ENCODE results near the gene GRAMD1B. TPM values are rescaled to one million over a fixed set of nuclear protein-coding genes. Genes with fewer than 3 reads are reported as not detected.

Gene GRAMD1B
- total RNA-seq, 4 donors from 2014 or later: 0.30 to 1.5 (median 0.68) TPM

- no peak for DNase-seq (ENCODE audit: low spot score in 2 of 2)
- H3K4me3 ChIP-seq (ENCODE audit: low read depth, poor library complexity, severe bottlenecking): no peak overlapping the region
- TF ChIP-seq, protein P1, sequence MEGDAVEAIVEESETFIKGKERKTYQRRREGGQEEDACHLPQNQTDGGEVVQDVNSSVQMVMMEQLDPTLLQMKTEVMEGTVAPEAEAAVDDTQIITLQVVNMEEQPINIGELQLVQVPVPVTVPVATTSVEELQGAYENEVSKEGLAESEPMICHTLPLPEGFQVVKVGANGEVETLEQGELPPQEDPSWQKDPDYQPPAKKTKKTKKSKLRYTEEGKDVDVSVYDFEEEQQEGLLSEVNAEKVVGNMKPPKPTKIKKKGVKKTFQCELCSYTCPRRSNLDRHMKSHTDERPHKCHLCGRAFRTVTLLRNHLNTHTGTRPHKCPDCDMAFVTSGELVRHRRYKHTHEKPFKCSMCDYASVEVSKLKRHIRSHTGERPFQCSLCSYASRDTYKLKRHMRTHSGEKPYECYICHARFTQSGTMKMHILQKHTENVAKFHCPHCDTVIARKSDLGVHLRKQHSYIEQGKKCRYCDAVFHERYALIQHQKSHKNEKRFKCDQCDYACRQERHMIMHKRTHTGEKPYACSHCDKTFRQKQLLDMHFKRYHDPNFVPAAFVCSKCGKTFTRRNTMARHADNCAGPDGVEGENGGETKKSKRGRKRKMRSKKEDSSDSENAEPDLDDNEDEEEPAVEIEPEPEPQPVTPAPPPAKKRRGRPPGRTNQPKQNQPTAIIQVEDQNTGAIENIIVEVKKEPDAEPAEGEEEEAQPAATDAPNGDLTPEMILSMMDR (IDR thresholded peaks at IDR 0.05): no peak
- TF ChIP-seq POLR2A (IDR thresholded peaks at IDR 0.05): no peak
- intact Hi-C loops (cut with DNase I; ENCODE audit: low total_unique reads): loop anchor here (10.0 kb wide), 1 partner anchor 182 kb away; no protein-coding TSS in a partner anchor
- 73 to 79% methylated on average over 8 of the region's 8 CpGs for WGBS, 2 donors
These were observed 57.2 kb downstream of the GRAMD1B start for GRCh38 chr11:123487157-123487744.

- intact Hi-C loops (cut with DNase I; ENCODE audit: low total_unique reads): no loop called here
- no peak for DNase-seq (ENCODE audit: low spot score in 2 of 2)
- no peak for TF ChIP-seq POLR2A (IDR thresholded peaks at IDR 0.05)
- TF ChIP-seq, protein P1 (IDR thresholded peaks at IDR 0.05): no peak
- H3K4me3 ChIP-seq (ENCODE audit: low read depth, poor library complexity, severe bottlenecking): no peak overlapping the region
- WGBS, 2 donors: 92 to 96% methylated on average over 2 of the region's 2 CpGs
These were observed 60.5 kb downstream of the GRAMD1B start for GRCh38 chr11:123490527-123490926.

- DNase-seq (ENCODE audit: low spot score in 2 of 2): no peak
- 60 to 73% methylated on average over 3 of the region's 3 CpGs for WGBS, 2 donors
- no peak for TF ChIP-seq POLR2A (IDR thresholded peaks at IDR 0.05)
- TF ChIP-seq, protein P1 (IDR thresholded peaks at IDR 0.05): no peak
- H3K4me3 ChIP-seq (ENCODE audit: low read depth, poor library complexity, severe bottlenecking): no peak overlapping the region
- intact Hi-C loops (cut with DNase I; ENCODE audit: low total_unique reads): no loop called here
These were observed 61.2 kb downstream of the GRAMD1B start for GRCh38 chr11:123491241-123491640.

DNA sequence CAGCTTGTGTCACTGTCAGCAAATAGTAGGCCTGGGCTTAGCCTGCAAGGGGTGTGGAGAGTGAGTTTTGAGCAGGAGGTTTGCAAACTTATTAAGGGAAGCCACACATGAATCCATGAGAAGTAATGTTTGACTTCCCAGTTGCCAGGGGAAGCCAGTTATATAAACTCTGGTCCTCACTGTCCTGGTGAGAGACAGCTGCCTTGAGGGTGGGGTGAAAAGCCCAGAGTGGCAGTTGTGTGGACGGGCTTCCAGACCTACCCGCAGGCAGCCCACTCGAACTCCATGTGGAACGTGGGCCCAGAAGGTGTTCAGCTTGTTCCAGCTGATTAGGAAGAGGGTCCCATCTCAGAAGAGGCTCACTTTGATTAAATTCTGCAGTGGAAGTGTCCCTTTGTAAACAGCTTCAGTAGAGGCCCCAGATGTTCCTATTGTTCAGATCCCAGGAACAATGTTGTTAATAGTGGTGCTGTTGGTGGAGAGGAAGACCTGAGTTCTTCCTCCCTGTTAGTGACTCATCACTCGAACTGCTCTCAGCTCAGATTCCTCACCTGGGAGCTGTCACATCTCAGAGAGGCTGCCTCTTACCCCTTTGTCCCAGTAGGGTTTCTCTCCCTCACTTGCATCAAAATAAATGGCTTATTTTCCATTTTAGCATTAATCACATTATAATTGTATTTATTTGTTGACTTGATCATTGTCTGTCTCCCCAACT, 63.4 kb downstream of the GRAMD1B start:
- WGBS, 2 donors: 82 to 83% methylated on average over 5 of the region's 5 CpGs
- no peak overlapping the region for H3K4me3 ChIP-seq (ENCODE audit: low read depth, poor library complexity, severe bottlenecking)
- intact Hi-C loops (cut with DNase I; ENCODE audit: low total_unique reads): no loop called here
- DNase-seq (ENCODE audit: low spot score in 2 of 2): no peak
- TF ChIP-seq, protein P1 (IDR thresholded peaks at IDR 0.05): no peak
- no peak for TF ChIP-seq POLR2A (IDR thresholded peaks at IDR 0.05)

GRCh38 chr11:123494195-123495050, 64.4 kb downstream of the GRAMD1B start:
- 48 to 52% methylated on average over 6 of the region's 6 CpGs for WGBS, 2 donors
- intact Hi-C loops (cut with DNase I; ENCODE audit: low total_unique reads): no loop called here
- no peak for DNase-seq (ENCODE audit: low spot score in 2 of 2)
- no peak overlapping the region for H3K4me3 ChIP-seq (ENCODE audit: low read depth, poor library complexity, severe bottlenecking)
- no peak for TF ChIP-seq POLR2A (IDR thresholded peaks at IDR 0.05)

DNA sequence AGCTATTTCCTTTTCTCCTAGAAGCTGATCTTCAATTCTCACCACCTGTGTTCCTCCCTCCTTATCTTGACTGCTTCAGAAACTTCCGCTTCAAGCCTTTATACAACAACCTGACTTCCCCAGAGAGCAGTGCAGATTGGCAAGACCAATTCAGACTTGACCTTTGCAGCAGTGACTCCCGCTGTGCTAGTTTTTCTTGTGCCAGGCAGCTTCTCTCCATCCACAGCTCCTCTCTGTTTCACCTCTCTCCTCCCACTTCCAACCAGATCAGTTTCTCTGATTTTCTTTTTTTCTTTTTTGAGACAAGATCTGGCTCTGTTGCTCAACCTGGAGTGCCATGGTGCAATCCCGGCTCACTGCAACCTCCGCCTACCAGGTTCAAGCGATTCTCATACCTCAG, 74.3 kb downstream of the GRAMD1B start:
- WGBS, 2 donors: 82 to 93% methylated on average over 5 of the region's 5 CpGs
- intact Hi-C loops (cut with DNase I; ENCODE audit: low total_unique reads): no loop called here
- peak in 1 of 2 donors; percentile 26 for DNase-seq (ENCODE audit: low spot score in 2 of 2)
- TF ChIP-seq POLR2A (IDR thresholded peaks at IDR 0.05): no peak
- TF ChIP-seq, protein P1 (IDR thresholded peaks at IDR 0.05): no peak
- H3K4me3 ChIP-seq (ENCODE audit: low read depth, poor library complexity, severe bottlenecking): no peak overlapping the region
